Natural killer cell (primary cell): ENCODE data around the gene MAN1C1. TPM values are rescaled to one million over a fixed set of nuclear protein-coding genes. Genes with fewer than 3 reads are reported as not detected.

Source experiments
- ATAC-seq, 3 donors: fragments of 150-1000 bp in 2 of 3; fragments of 200-7000 bp in 1 of 3; cut with Tn5 transposase; 1 replicate in 1 of 3; 2 replicates in 2 of 3; pipeline ENCODE4 v1.10.0; 2021; ENCODE audit warnings: mild to moderate bottlenecking in 2 of 3, moderate library complexity in 2 of 3
- DNase-seq, 2 donors: peaks; one replicate each; pipeline versions ENCODE4 v3.0.0 to v3.0.0-alpha.2; 2013 to 2021; ENCODE audit warnings: mixed read lengths in 1 of 2
- H3K27ac ChIP-seq: one replicate; pipeline ENCODE4 v1.5.1; 2013; ENCODE audit warnings: mild to moderate bottlenecking, low read length
- H3K27me3 ChIP-seq: one replicate; pipeline ENCODE4 v1.6.1; 2013; ENCODE audit warnings: low read length; ENCODE audit not compliant: control insufficient read depth, insufficient read depth
- H3K36me3 ChIP-seq: one replicate; pipeline ENCODE4 v1.6.1; 2013; ENCODE audit warnings: low read length; ENCODE audit not compliant: control insufficient read depth, insufficient read depth
- H3K4me1 ChIP-seq: one replicate; pipeline ENCODE4 v1.6.1; 2013; ENCODE audit warnings: low read length; ENCODE audit not compliant: control insufficient read depth, insufficient read depth
- H3K4me3 ChIP-seq: one replicate; pipeline ENCODE4 v1.5.1; 2013; ENCODE audit warnings: low read length
- H3K9me3 ChIP-seq: one replicate; pipeline ENCODE4 v1.6.1; 2013; ENCODE audit warnings: low read length; ENCODE audit not compliant: control insufficient read depth, insufficient read depth
- H3K27ac Mint-ChIP-seq, 2 donors: one replicate each; pipeline ENCODE4 v1.8.0; 2022; ENCODE audit warnings: mild to moderate bottlenecking in 2 of 2, mixed read lengths in 2 of 2, moderate library complexity in 1 of 2
- H3K27me3 Mint-ChIP-seq, 2 donors: one replicate each; pipeline ENCODE4 v1.8.0; 2022; ENCODE audit warnings: low read depth in 2 of 2, mixed read lengths in 2 of 2
- H3K36me3 Mint-ChIP-seq: one replicate; pipeline ENCODE4 v1.8.0; 2022; ENCODE audit warnings: mixed read lengths
- H3K4me1 Mint-ChIP-seq, 2 donors: one replicate each; pipeline ENCODE4 v1.8.0; 2022; ENCODE audit warnings: mixed read lengths in 2 of 2
- H3K4me3 Mint-ChIP-seq: one replicate; pipeline ENCODE4 v1.8.0; 2022; ENCODE audit warnings: mild to moderate bottlenecking, moderate library complexity, mixed read lengths
- H3K9me3 Mint-ChIP-seq, 2 donors: one replicate each; pipeline ENCODE4 v1.8.0; 2022; ENCODE audit warnings: mixed read lengths in 2 of 2
- WGBS: methylation state at CpG from one replicate; pipeline ENCODE4 v1.1.7; 2013; ENCODE audit warnings: missing lambda C conversion rate; ENCODE audit not compliant: insufficient coverage; 5-methylcytosine and 5-hydroxymethylcytosine counted together
- intact Hi-C: fragments of 100-400 bp; cut with micrococcal nuclease; formaldehyde crosslinking; loops from one replicate; pipeline ENCODE4 v1.14.2; 2022
- total RNA-seq, 4 donors: library from RNA; stranded (reverse); fragments of 120-200 nt in 1 of 4; gene quantifications; one replicate each; pipeline versions ENCODE4 v1.2.3 to v1.2.4, GENCODE V29; 2013 to 2022
- TF ChIP-seq, protein P1 (sequence below): fragments of 200-600 bp; IDR thresholded peaks from one replicate; pipeline ENCODE4 v1.8.0; 2022; ENCODE audit warnings: antibody characterized with exemption

MAN1C1 gene
- total RNA-seq, 3 donors from 2014 or later (not counting 1 experiment from before 2014, with no cell fraction given): 3.6 to 7.5 (median 7.1) TPM

DNA sequence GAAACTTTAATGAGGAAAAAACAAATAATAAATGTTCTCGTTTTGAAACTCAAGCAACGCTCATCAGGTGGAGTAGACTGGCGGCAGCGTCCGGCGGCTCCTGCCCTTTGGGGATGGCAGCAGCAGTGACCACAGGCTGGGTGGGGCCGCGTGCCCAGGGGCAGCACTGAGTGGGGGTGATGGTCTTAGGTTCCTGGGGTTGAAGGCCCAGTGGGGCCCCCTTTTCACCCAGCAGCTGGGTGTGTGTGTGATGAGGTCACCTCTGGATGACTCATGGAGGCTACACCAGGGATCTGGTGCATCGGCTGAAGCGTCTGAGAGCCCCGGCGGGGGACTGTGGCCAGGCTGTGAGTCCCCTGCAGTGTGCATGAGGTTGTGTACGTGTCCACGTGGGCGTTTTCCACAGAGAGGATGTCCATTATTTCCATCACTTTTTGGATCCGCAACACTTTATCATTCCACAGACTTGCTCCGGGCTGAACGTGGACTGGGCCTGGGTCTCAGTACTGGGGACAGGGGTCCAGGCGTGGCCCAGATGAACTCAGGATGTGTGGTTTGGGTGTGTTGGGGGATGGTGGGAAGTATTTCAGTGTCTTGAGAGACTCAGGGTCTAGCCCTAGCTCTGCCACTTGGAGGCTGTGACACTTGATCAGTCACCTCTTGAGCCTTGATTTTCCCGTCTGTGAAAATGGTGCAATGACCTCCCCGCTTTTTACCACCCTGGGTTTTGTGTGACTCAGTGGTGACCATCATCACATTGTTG lies 47.6 kb upstream of the MAN1C1 start:
- Mint-ChIP-seq H3K27me3 (peaks cover 0 to 2% of the 10 kb centered on the region in 2 donors), H3K4me3 (no peak overlapping the region), H3K36me3 (no peaks in the 10 kb centered on the region), H3K4me1 (peaks cover 7 to 50% of the 10 kb centered on the region in 2 donors), H3K9me3 (no peaks in the 10 kb centered on the region), H3K27ac (peak overlapping the region in 1 of 2 donors; percentile 72)
- WGBS: 82% methylated on average over 21 of the region's 21 CpGs
- TF ChIP-seq, protein P1, sequence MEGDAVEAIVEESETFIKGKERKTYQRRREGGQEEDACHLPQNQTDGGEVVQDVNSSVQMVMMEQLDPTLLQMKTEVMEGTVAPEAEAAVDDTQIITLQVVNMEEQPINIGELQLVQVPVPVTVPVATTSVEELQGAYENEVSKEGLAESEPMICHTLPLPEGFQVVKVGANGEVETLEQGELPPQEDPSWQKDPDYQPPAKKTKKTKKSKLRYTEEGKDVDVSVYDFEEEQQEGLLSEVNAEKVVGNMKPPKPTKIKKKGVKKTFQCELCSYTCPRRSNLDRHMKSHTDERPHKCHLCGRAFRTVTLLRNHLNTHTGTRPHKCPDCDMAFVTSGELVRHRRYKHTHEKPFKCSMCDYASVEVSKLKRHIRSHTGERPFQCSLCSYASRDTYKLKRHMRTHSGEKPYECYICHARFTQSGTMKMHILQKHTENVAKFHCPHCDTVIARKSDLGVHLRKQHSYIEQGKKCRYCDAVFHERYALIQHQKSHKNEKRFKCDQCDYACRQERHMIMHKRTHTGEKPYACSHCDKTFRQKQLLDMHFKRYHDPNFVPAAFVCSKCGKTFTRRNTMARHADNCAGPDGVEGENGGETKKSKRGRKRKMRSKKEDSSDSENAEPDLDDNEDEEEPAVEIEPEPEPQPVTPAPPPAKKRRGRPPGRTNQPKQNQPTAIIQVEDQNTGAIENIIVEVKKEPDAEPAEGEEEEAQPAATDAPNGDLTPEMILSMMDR: no peak
- Histone ChIP-seq H3K27me3 (no peaks in the 10 kb centered on the region), H3K4me1 (peaks cover 38% of the 10 kb centered on the region), H3K9me3 (no peaks in the 10 kb centered on the region), H3K4me3 (no peak overlapping the region), H3K27ac (no peak overlapping the region), H3K36me3 (peaks cover 9% of the 10 kb centered on the region)
- intact Hi-C loops: no loop called here
- ATAC-seq (peak in 2 of 3 donors; percentile 12 to 58), DNase-seq (no peak)

DNA sequence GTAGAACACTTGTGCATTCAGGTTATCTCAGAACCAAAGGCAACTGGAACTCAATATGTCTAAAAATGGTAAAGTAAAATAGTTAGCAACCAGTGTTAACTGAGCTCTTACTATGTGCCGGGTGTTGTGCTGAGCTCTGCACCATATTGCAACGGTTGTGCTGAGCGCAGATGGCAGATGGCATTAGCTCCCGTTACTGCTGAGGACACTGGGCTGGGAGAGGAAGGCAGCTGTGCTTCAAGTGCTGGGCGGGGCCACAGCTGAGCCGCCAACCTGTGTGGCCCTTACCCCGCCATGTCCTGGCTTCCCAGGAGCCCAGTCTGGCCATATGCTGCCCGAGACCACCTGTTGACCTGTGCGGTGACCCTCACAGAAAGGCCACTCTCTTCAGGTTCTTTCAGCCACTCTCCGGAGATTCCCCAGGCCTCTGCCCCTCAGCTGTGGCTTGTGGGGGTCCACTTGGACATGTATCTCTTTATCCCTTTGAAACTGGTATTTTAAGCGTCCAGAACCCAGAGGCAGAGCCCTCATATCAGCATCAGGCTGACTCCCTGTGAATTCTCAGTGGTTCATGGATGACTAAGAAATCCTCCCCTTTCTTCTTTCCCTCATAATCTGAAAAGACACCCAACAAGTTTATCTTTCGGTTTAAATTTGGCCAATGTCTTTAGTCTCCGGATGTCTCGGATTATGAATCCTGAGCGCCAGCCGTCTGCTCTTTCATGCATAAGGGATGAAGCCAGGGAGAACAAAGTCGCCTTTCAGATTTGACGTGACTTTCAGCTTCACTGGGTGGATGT lies 46.8 kb upstream of the MAN1C1 start:
- Mint-ChIP-seq H3K27me3 (peaks cover 0 to 2% of the 10 kb centered on the region in 2 donors), H3K9me3 (no peaks in the 10 kb centered on the region), H3K4me3 (no peak overlapping the region), H3K36me3 (no peaks in the 10 kb centered on the region), H3K27ac (peak overlapping the region in 1 of 2 donors; percentile 72), H3K4me1 (peaks cover 7 to 43% of the 10 kb centered on the region in 2 donors)
- Histone ChIP-seq H3K27ac (no peak overlapping the region), H3K9me3 (no peaks in the 10 kb centered on the region), H3K4me1 (peaks cover 30% of the 10 kb centered on the region), H3K36me3 (peaks cover 3% of the 10 kb centered on the region), H3K4me3 (no peak overlapping the region), H3K27me3 (no peaks in the 10 kb centered on the region)
- no peak for DNase-seq
- no peak for ATAC-seq
- TF ChIP-seq, protein P1: no peak
- WGBS: 93% methylated on average over 18 of the region's 18 CpGs
- intact Hi-C loops: no loop called here

DNA sequence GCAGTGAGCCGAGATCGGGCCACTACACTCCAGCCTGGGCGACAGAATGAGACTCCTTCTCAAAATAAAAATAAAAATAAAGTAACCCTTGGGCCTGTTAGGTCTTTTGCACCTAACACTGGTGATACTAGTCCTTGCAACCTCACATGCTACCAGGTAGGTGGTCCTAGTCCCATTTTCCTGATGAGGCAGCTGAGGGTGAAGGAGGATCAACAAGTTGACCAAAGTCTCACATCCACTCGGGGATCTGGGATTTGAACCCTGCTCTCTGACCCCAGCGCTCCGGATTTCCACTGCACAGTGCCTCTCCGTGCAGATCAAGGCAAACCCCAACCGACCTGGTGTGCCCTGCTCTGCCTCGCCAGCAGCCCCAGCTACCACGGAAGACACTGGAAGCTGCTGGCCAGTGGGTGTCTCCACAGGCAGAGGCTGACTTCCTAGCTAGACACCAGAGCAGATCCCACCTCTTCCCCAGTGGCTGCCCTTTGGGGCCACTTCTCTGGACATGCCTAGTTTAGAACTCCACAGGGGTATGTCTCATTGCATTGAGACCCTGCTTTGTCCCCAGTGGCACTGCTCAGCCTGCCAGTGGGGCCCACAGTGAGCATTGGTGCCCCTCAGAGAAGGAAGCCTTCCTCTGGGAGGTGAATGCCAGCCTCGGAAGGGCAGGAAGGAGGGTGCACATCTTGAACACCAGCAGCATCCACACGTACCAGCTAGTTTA lies 45.6 kb upstream of the MAN1C1 start:
- Histone ChIP-seq H3K27me3 (no peaks in the 10 kb centered on the region), H3K4me1 (peaks cover 19% of the 10 kb centered on the region), H3K9me3 (no peaks in the 10 kb centered on the region), H3K27ac (no peak overlapping the region), H3K36me3 (no peaks in the 10 kb centered on the region), H3K4me3 (no peak overlapping the region)
- no peak overlapping the region for H3K4me3 Mint-ChIP-seq
- H3K27me3 Mint-ChIP-seq: peaks cover 0 to 2% of the 10 kb centered on the region in 2 donors
- H3K4me1 Mint-ChIP-seq: peaks cover 7 to 39% of the 10 kb centered on the region in 2 donors
- no peak for DNase-seq
- no peaks in the 10 kb centered on the region for H3K36me3 Mint-ChIP-seq
- intact Hi-C loops: no loop called here
- ATAC-seq: no peak
- TF ChIP-seq, protein P1: no peak
- WGBS: 96% methylated on average over 12 of the region's 12 CpGs
- H3K27ac Mint-ChIP-seq: no peak overlapping the region
- H3K9me3 Mint-ChIP-seq: no peaks in the 10 kb centered on the region
